Measurements from ENCODE around the gene TRAF1. TPM values are rescaled to one million over a fixed set of nuclear protein-coding genes. Genes with fewer than 3 reads are reported as not detected.

TRAF1 gene
- total RNA-seq, 4 donors from 2014 or later = 3.0 to 9.0 (median 6.1) TPM

DNA sequence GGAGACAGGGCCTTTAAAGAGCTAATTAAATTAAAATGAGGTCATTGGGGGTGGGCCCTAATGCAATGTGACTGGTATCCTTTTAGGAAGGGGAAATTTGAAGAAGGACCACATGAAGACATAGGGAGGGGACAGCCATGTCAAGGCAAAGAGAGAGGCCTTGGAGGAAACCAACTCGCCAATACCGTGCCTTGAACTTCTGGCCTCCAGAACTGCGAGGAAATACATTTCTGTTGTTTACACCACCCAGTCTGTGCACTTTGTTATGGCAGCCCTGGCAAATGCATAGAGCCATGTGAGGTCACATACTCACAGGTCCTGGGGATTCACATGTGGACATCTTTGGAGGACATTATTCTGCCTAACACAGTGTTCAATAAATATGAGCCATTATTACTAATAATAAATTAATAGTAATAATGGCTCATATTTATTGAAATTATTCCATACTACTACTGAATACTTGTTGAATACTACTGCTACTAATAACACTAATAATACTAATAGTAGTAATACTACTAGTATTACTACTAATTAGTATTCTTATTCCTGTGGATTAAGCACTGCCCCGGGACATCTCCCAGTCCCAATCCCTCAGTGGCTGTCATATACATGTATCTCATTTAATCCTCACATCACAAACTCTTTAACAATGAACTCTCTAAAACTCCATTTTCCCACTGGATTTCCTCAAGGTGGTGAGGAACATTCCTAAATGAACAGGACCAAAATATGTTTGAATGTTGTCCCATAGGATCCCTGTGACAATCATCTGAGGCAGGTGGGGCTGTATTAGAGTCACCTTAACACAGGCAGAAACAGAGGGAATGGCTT is 8.4 kb downstream of the TRAF1 start:
- TF ChIP-seq, protein P1, sequence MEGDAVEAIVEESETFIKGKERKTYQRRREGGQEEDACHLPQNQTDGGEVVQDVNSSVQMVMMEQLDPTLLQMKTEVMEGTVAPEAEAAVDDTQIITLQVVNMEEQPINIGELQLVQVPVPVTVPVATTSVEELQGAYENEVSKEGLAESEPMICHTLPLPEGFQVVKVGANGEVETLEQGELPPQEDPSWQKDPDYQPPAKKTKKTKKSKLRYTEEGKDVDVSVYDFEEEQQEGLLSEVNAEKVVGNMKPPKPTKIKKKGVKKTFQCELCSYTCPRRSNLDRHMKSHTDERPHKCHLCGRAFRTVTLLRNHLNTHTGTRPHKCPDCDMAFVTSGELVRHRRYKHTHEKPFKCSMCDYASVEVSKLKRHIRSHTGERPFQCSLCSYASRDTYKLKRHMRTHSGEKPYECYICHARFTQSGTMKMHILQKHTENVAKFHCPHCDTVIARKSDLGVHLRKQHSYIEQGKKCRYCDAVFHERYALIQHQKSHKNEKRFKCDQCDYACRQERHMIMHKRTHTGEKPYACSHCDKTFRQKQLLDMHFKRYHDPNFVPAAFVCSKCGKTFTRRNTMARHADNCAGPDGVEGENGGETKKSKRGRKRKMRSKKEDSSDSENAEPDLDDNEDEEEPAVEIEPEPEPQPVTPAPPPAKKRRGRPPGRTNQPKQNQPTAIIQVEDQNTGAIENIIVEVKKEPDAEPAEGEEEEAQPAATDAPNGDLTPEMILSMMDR (IDR thresholded peaks at IDR 0.05) = no peak
- DNase-seq (ENCODE audit: low spot score) (no peak), ATAC-seq (ENCODE audit: low FRiP score) (no peak)

DNA sequence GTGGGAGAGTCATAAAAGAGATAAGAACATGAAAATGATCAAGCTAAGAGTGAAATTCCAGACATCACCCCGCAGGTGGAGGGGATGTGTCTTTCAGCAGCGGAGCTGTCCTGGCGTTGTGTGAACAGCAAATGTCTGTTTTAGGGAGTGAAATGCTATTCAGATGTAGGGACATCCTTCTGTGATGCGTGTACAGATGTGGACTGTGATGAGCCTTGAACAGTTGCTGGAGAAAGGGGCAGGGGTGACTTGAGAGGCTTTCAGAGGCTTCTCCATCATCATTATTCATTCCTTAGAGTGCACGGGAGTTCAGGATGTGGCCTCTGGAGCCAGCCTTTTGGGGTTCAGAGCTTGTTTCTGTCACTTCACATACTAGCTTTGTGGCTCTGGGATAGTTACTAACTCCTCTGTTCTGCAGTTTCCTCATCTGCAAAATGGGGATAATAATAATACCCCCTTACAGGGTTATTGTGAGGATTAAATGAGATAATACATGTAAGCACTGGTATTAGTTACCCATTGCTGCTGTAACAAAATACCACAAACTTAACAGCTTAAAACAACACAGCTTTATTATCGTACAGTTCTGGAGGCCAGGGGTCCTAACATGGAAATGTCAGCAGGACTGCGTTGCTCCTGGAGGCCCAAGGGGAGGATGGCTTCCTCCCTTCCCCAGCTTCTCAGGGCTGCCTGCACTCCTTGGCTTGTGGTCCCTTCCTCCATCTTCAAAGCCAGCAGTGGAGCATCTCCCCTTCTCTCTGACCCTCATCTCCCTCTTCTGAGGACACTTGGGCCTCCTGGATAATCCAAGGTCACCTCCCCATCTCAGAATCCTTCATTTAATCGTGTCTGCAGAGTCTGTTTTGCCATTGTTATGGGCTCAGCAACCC is 9.4 kb downstream of the TRAF1 start:
- ATAC-seq (ENCODE audit: low FRiP score) (no peak), DNase-seq (ENCODE audit: low spot score) (no peak)
- TF ChIP-seq, protein P1 (IDR thresholded peaks at IDR 0.05) = no peak

DNA sequence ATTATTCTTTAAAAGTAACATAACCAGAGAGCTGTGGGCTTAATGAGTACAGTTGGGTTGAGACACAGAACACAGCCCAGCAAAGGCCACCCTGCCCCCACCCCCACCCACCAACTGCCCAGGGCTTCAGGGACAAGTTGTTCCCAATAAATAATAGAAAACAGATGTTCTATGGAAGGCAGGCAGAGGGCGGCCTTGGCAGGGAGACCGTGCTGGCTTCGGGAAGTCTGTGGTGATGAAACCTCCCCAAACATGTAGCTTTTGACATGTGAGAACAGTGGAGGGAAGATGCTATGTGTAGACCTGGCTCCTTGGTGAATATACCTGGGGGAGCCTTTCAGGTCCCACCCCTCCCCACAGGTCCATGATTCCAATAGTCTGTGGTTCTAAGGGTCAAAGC is 10.0 kb downstream of the TRAF1 start:
- no peak for DNase-seq (ENCODE audit: low spot score)
- TF ChIP-seq, protein P1 (IDR thresholded peaks at IDR 0.05) = no peak
- ATAC-seq (ENCODE audit: low FRiP score) = no peak

DNA sequence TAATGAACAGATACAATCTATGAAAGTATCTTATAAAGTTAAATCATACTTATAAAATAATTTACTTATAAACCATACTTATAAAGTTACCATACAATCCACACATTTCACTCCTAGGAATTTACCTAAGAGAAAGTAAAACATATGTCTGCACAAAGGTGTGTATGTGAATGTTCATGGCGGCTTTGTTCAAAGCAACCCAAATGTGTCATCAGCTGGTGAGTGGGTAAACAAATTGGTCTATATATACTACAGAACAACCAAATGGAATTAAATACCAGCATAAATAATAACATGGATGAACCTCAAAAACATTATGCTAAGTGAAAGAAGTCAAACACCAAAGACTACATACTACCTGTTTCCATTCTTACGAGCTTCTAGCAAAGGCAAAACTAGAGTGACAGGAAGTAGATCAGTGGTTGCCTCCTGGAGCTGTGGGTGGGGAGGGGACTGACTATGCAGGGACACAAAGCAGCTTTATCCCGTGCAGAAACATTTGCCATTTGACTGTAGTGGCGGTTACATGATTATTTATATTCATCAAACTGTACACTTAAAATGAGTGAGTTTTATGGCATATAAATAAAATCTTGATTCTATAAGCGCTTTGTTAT is 10.6 kb downstream of the TRAF1 start:
- no peak for ATAC-seq (ENCODE audit: low FRiP score)
- DNase-seq (ENCODE audit: low spot score) = no peak
- TF ChIP-seq, protein P1 (IDR thresholded peaks at IDR 0.05) = no peak

DNA sequence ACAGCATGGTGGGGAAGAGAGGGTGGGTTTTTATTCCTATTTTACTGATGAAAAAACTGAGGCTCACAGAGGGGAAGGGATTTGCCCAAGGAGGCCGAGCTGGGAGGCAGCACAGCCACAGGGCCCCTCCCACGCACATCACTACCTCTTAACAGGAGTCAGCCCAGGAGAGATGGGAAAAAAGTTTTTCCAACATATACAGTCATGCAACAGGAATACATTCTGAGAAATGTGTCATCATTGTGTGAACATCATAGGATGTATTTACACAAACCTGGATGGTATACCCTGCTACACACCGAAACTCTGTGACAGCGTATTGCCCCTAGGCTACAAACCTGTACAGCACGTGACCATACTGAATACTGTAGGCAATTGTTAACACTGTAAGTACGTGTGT is 11.6 kb downstream of the TRAF1 start:
- ATAC-seq (ENCODE audit: low FRiP score) = peak; percentile 17
- DNase-seq (ENCODE audit: low spot score) = no peak
- TF ChIP-seq, protein P1 (IDR thresholded peaks at IDR 0.05) = no peak

DNA sequence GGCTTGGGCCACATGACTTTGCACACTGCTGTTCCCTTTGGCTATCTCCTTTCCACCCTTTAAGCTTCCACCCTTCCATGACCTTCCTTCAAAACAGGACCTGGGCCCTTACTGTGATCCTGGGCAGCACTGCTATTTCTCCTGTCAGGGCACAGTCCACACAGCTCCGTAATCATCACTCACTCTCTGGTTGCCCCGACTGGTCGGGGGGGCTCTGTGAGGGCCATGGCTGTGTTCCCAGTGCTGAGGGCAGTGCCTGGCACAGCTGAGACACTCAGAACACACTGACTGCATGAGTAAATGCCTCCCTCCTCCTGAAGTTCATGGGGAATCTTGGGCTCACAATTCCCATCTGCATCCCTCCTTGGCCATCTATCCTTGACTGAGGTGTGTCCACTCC is 12.2 kb downstream of the TRAF1 start:
- DNase-seq (ENCODE audit: low spot score) (no peak), ATAC-seq (ENCODE audit: low FRiP score) (no peak)
- TF ChIP-seq, protein P1 (IDR thresholded peaks at IDR 0.05) = no peak
